GM12878 (cell line): ENCODE measurements around the gene TM6SF1. TPM values are rescaled to one million over a fixed set of nuclear protein-coding genes. Genes with fewer than 3 reads are reported as not detected.

Source experiments
- ATAC-seq: fragments of 200-7000 bp; cut with Tn5 transposase; 3 replicates; pipeline ENCODE4 v1.9.1; 2020; ENCODE audit warnings: mild to moderate bottlenecking, moderate library complexity
- BruUV-seq: library from RNA; stranded (reverse); fragments of 400-500 nt; replicated peaks from 2 replicates; lab custom pipeline; 2021; lab: Mats Ljungman, UMichigan
- CTCF ChIA-PET: fragments of 300-600 bp; sonication (Branson Sonifier 250); formaldehyde crosslinking; extraction: SDS; loops from one replicate; lab custom pipeline; 2021; ENCODE audit warnings: inconsistent platforms; lab: Yijun Ruan, JAX
- POLR2A ChIA-PET: fragments of 350-600 bp; formaldehyde crosslinking; extraction: SDS; loops from one replicate; lab custom pipeline; 2021; ENCODE audit warnings: inconsistent platforms; lab: Charles Lee
- RAD21 ChIA-PET: fragments of 300-600 bp; sonication (Branson Sonifier 250); formaldehyde crosslinking; loops from one replicate; lab custom pipeline; 2023; ENCODE audit warnings: antibody characterized with exemption; ENCODE audit not compliant: unreplicated experiment; lab: Charles Lee
- SMC1A ChIA-PET: fragments of 300-600 bp; sonication (Branson Sonifier 250); formaldehyde crosslinking; loops from one replicate; lab custom pipeline; 2023; ENCODE audit not compliant: unreplicated experiment, uncharacterized antibody; lab: Charles Lee
- DNase-seq: peaks from one replicate; pipeline ENCODE4 v3.0.0-alpha.2; 2011; ENCODE audit warnings: low read depth, low spot score
- FAIRE-seq: peaks from 3 replicates; lab custom pipeline; 2011; peaks lifted over from hg19 to GRCh38; lab: Jason Lieb, UNC
- H2AFZ ChIP-seq: 2 replicates; pipeline ENCODE4 v1.6.0; 2011; ENCODE audit warnings: low read depth, low read length, control low read depth; ENCODE audit not compliant: control insufficient read depth
- H3K27ac ChIP-seq: 2 replicates; pipeline ENCODE4 v1.5.1; 2011; ENCODE audit warnings: control low read depth; ENCODE audit not compliant: control insufficient read depth, insufficient read depth
- H3K27me3 ChIP-seq, 2 experiments: replicated peaks in 1 of 2; 2 replicates each; pipeline versions ENCODE4 v1.6.0 to v1.6.1; 2011; ENCODE audit warnings: low read length in 1 of 2; ENCODE audit not compliant: control insufficient read depth in 2 of 2, insufficient read depth in 2 of 2
- H3K36me3 ChIP-seq, 2 experiments: 2 replicates each; pipeline ENCODE4 v1.5.1; 2011; ENCODE audit warnings: low read length in 1 of 2; ENCODE audit not compliant: control insufficient read depth in 2 of 2, insufficient read depth in 2 of 2
- H3K4me1 ChIP-seq: 2 replicates; pipeline ENCODE4 v1.6.1; 2011; ENCODE audit warnings: mild to moderate bottlenecking, low read length, moderate library complexity, mixed read lengths; ENCODE audit not compliant: control insufficient read depth, insufficient read depth
- H3K4me2 ChIP-seq: 2 replicates; pipeline ENCODE4 v1.6.0; 2011; ENCODE audit warnings: control low read depth; ENCODE audit not compliant: control insufficient read depth, insufficient read depth
- H3K4me3 ChIP-seq: fragments of 200-600 bp; sonication (generic); 2 replicates; pipeline ENCODE4 v1.5.1; 2016
- H3K79me2 ChIP-seq: 2 replicates; pipeline ENCODE4 v1.6.0; 2011; ENCODE audit warnings: low read length; ENCODE audit not compliant: control insufficient read depth, insufficient read depth
- H3K9ac ChIP-seq: 2 replicates; pipeline ENCODE4 v1.8.0; 2011; ENCODE audit warnings: low read length, control low read depth, mixed read lengths; ENCODE audit not compliant: control insufficient read depth, insufficient read depth
- H3K9me3 ChIP-seq: replicated peaks from 3 replicates; pipeline ENCODE4 v1.5.1; 2011; ENCODE audit warnings: mild to moderate bottlenecking, low read length; ENCODE audit not compliant: control insufficient read depth, insufficient read depth
- H4K20me1 ChIP-seq: 2 replicates; pipeline ENCODE4 v1.6.0; 2011; ENCODE audit not compliant: control insufficient read depth, insufficient read depth
- RELB ChIP-seq: fragments of 450-650 bp; IDR thresholded peaks from 2 replicates; pipeline ENCODE4 v1.6.1; 2017; ENCODE audit warnings: low read depth, mild to moderate bottlenecking, moderate library complexity
- TCF3 ChIP-seq: IDR thresholded peaks from 2 replicates; pipeline ENCODE4 v1.6.1; 2012; ENCODE audit warnings: low read depth, mild to moderate bottlenecking, low read length, borderline replicate concordance; ENCODE audit not compliant: insufficient read depth
- WGBS: methylation state at CpG from one replicate; pipeline ENCODE4 v1.1.6; 2016; ENCODE audit warnings: low lambda C conversion rate; ENCODE audit not compliant: insufficient replicate concordance, insufficient coverage; ENCODE audit errors: missing lambda C conversion rate; 5-methylcytosine and 5-hydroxymethylcytosine counted together
- in situ Hi-C: fragments of 300-500 bp; cut with MboI; formaldehyde crosslinking; loops from 9 replicates; pipeline ENCODE4 v1.14.3; 2018; ENCODE audit warnings: mixed read lengths
- intact Hi-C: fragments of 100-400 bp; cut with micrococcal nuclease; formaldehyde crosslinking; loops from one replicate; pipeline ENCODE4 v1.14.2; 2022; ENCODE audit not compliant: unreplicated experiment
- polyA plus RNA-seq, 11 experiments: library from polyadenylated mRNA; depleted of rRNA in 4 of 11; unstranded in 6 of 11; stranded (reverse) in 5 of 11; fragments of >200 nt; fragmentation: Nextera tagmentation in 4 of 11; fragmentation: Illumina TruSeq in 1 of 11; extraction: Ambion mirVana in 4 of 11; extraction: Trizol in 1 of 11; gene quantifications; 1 replicate in 1 of 11; 2 replicates in 10 of 11; pipeline versions ENCODE4 v1.2.1 to v1.2.3, GENCODE V29; 2011 to 2016; ENCODE audit warnings: inconsistent platforms in 2 of 11, missing spikeins in 2 of 11, low read depth in 1 of 11
- total RNA-seq, 4 experiments: library from RNA; depleted of rRNA in 3 of 4; stranded (reverse); fragments of >200 nt in 3 of 4; fragmentation: Illumina TruSeq in 1 of 4; extraction: Trizol in 1 of 4; gene quantifications; 2 replicates each; pipeline versions ENCODE4 v1.2.1 to v1.2.3, GENCODE V29; 2013 to 2021

TM6SF1 gene
- total and polyA plus RNA-seq, 10 of the 15 experiments (the other 5 are each of a cell fraction or from before 2014, with no cell fraction given), result 0.56 to 2.7 (median 1.2) TPM

- 2% methylated on average over 41 of the region's 42 CpGs for WGBS
- no peaks in the 10 kb centered on the region; the same call in 2 of the 3 replicates for H3K9me3 ChIP-seq
- POLR2A ChIA-PET, result interaction anchor here (0.6 to 1.8 kb wide), 3 partner anchors 9 to 142 kb away, joined by 3 to 8 read pairs (median 4); no protein-coding TSS in a partner anchor
- TF ChIP-seq RELB (0 out of 2 replicates have a peak, but pooled peaks have one; percentile 12), TCF3 (no peak)
- TF ChIP-seq, all 136 proteins: peak for 1
- ChIA-PET CTCF (interaction anchor here (0.5 to 2.0 kb wide), 6 partner anchors 9 to 1576 kb away, joined by 3 to 9 read pairs (median 4); partner anchors contain the start of gene C15orf40), SMC1A (interaction anchor here (1.0 kb wide), 1 partner anchor 9 kb away, joined by 3 read pairs; no protein-coding TSS in a partner anchor), RAD21 (interaction anchor here (0.9 to 1.4 kb wide), 4 partner anchors 28 to 314 kb away, joined by 3 to 4 read pairs (median 3); no protein-coding TSS in a partner anchor)
- Histone ChIP-seq H3K36me3 (0 out of 4 replicates have a peak, but pooled peaks cover 0 to 4% of the 10 kb centered on the region in 2 experiments), H3K4me3 (peak overlapping the region; percentile 96), H3K9ac (peak overlapping the region; percentile 94), H3K79me2 (peaks cover 63% of the 10 kb centered on the region), H4K20me1 (peaks cover 11% of the 10 kb centered on the region; the same call in 1 of the 2 replicates), H3K27me3 (no peaks in the 10 kb centered on the region), H3K27ac (peak overlapping the region; percentile 93), H3K4me1 (peaks cover 21% of the 10 kb centered on the region), H3K4me2 (peak overlapping the region; percentile 96), H2AFZ (no peak overlapping the region)
- intact Hi-C loops, result loop anchor here (2.0 to 5.0 kb wide), 3 partner anchors 54 to 524 kb away; partner anchors contain the start of genes C15orf40 and RPS17
- FAIRE-seq (no peak), DNase-seq (no peak), ATAC-seq (no peak)
- in situ Hi-C loops, result no loop called here
- no TSS peak for BruUV-seq
Observed at GRCh38 chr15:83066034-83066733, 41.3 kb upstream of the TM6SF1 start.
